RWPE2 (cell line): ENCODE results near the gene ARHGAP31.

ENCODE experiments used
- ATAC-seq: fragments of 200-7000 bp; cut with Tn5 transposase; 3 replicates; pipeline ENCODE4 v1.9.1; 2021; ENCODE audit warnings: low read depth
- DNase-seq: peaks from one replicate; pipeline ENCODE4 v3.0.0-alpha.2; 2020; ENCODE audit warnings: low spot score
- H3K27ac ChIP-seq: fragments of 450-650 bp; 2 replicates; pipeline ENCODE4 v1.5.1; 2017; ENCODE audit warnings: mild to moderate bottlenecking; ENCODE audit not compliant: poor library complexity, severe bottlenecking
- H3K27me3 ChIP-seq: fragments of 250-450 bp; sonication (Bioruptor Pico); 2 replicates; pipeline ENCODE4 v1.5.1; 2021; ENCODE audit warnings: mild to moderate bottlenecking, moderate library complexity; ENCODE audit not compliant: insufficient read depth, poor library complexity, severe bottlenecking
- H3K36me3 ChIP-seq: fragments of 250-450 bp; sonication (Bioruptor Pico); 2 replicates; pipeline ENCODE4 v1.5.1; 2020; ENCODE audit warnings: low read depth, mild to moderate bottlenecking, moderate library complexity
- H3K4me1 ChIP-seq: fragments of 250-450 bp; sonication (Bioruptor Pico); 2 replicates; pipeline ENCODE4 v1.5.1; 2021; ENCODE audit warnings: mild to moderate bottlenecking, moderate library complexity; ENCODE audit not compliant: insufficient read depth, poor library complexity, severe bottlenecking
- H3K4me3 ChIP-seq: fragments of 250-450 bp; sonication (Bioruptor Pico); 2 replicates; pipeline ENCODE4 v1.5.1; 2021; ENCODE audit warnings: mild to moderate bottlenecking, moderate library complexity; ENCODE audit not compliant: severe bottlenecking
- H3K9me3 ChIP-seq: fragments of 250-450 bp; sonication (Bioruptor Pico); 2 replicates; pipeline ENCODE4 v1.5.1; 2021; ENCODE audit warnings: mild to moderate bottlenecking, moderate library complexity; ENCODE audit not compliant: severe bottlenecking
- TF ChIP-seq, protein P1 (sequence below): fragments of 450-650 bp; IDR thresholded peaks from one replicate; pipeline ENCODE4 v1.5.1; 2017; ENCODE audit warnings: mild to moderate bottlenecking, moderate library complexity; ENCODE audit not compliant: poor library complexity, severe bottlenecking

ARHGAP31 gene

DNA sequence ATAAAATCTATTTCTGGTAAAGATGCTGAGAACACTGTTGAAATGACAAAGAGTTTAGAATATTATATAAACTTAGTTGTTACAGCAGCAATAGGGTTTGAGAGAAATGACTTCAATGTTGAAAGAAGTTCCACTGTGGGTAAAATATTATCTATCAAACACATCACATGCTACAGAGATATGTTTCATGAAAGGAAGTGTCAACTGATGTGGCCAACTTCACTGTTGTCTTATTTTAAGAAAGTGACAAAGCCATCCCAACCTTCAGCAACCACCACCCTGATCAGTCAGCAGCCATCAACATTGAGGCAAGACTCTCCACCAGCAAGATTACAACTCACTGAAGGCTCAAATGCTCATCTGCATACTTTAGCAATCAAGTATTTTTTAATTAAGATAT, 149.0 kb downstream of the ARHGAP31 start:
- no peak overlapping the region for H3K4me3 ChIP-seq
- H3K4me1 ChIP-seq: no peaks in the 10 kb centered on the region
- no peaks in the 10 kb centered on the region for H3K27me3 ChIP-seq
- H3K9me3 ChIP-seq: no peaks in the 10 kb centered on the region
- DNase-seq (no peak), ATAC-seq (no peak)
- no peak overlapping the region for H3K27ac ChIP-seq
- H3K36me3 ChIP-seq: peaks cover 90% of the 10 kb centered on the region
- TF ChIP-seq, protein P1, sequence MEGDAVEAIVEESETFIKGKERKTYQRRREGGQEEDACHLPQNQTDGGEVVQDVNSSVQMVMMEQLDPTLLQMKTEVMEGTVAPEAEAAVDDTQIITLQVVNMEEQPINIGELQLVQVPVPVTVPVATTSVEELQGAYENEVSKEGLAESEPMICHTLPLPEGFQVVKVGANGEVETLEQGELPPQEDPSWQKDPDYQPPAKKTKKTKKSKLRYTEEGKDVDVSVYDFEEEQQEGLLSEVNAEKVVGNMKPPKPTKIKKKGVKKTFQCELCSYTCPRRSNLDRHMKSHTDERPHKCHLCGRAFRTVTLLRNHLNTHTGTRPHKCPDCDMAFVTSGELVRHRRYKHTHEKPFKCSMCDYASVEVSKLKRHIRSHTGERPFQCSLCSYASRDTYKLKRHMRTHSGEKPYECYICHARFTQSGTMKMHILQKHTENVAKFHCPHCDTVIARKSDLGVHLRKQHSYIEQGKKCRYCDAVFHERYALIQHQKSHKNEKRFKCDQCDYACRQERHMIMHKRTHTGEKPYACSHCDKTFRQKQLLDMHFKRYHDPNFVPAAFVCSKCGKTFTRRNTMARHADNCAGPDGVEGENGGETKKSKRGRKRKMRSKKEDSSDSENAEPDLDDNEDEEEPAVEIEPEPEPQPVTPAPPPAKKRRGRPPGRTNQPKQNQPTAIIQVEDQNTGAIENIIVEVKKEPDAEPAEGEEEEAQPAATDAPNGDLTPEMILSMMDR: no peak

DNA sequence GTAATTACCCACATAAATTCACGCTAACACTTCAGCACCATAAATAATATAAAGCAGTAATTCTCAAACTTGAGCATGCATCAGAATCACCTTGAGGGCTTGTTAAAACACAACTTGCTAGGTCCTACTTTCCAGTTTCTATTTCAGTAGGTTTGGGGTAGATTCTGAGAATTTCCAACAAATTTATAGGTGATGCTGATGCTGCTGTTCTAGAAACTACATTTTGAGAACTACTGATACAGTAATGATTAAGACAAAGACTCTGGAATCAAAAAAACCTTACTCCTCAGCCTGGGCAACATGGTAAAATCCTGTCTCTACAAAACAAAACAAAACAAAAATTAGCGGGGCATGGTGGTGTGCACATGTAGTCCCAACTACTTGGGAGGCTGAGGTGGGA, 150.4 kb downstream of the ARHGAP31 start:
- Histone ChIP-seq H3K4me1 (no peaks in the 10 kb centered on the region), H3K36me3 (peaks cover 93% of the 10 kb centered on the region), H3K27ac (no peak overlapping the region), H3K9me3 (no peaks in the 10 kb centered on the region), H3K4me3 (no peak overlapping the region), H3K27me3 (no peaks in the 10 kb centered on the region)
- no peak for ATAC-seq
- TF ChIP-seq, protein P1: no peak
- DNase-seq: no peak

DNA sequence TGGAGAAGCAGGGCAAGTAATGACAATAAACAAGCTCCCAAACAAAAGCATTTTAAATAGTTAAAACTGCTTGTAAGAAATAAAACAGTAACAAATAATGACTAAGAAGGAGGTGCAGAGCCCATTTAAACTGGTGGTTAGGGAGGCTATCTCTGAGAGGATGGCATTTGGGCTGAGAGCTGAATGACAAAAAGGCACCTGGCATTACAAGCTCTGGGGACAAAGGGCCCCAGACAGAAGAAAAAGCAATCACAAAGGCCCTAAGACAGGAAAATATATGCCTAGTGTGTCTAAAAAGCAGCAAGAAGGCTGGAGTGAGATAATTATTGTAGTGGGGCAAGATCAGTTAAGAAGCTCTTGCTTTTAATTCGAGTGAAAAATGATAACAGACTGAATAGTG, 159.6 kb downstream of the ARHGAP31 start:
- H3K36me3 ChIP-seq: peaks cover 95% of the 10 kb centered on the region
- ATAC-seq (no peak), DNase-seq (no peak)
- H3K4me3 ChIP-seq: no peak overlapping the region
- TF ChIP-seq, protein P1: no peak
- no peaks in the 10 kb centered on the region for H3K27me3 ChIP-seq
- no peaks in the 10 kb centered on the region for H3K9me3 ChIP-seq
- no peaks in the 10 kb centered on the region for H3K4me1 ChIP-seq
- H3K27ac ChIP-seq: no peak overlapping the region

DNA sequence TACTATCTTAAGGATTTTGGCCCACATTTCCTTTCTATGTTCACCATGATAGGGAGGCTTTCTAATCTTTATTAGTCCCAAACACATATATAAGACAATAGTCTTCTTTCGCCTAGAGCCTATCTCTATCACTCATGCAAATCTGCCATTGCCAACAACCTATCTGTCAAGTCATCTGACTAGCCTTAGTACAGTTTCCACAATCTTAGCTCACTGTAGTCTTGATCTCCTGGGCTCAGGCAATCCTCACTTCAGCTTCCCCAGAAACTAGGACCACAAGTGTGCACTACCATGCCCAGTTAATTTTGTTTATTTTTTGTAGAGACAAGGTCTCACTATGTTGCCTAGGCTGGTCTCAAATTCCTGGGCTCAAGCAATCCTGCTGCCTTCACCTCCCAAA, 162.3 kb downstream of the ARHGAP31 start:
- Histone ChIP-seq H3K4me3 (no peak overlapping the region), H3K27ac (no peak overlapping the region), H3K36me3 (peaks cover 97% of the 10 kb centered on the region), H3K9me3 (no peaks in the 10 kb centered on the region), H3K27me3 (no peaks in the 10 kb centered on the region), H3K4me1 (peaks cover 7% of the 10 kb centered on the region)
- no peak for ATAC-seq
- TF ChIP-seq, protein P1: no peak
- DNase-seq: no peak

DNA sequence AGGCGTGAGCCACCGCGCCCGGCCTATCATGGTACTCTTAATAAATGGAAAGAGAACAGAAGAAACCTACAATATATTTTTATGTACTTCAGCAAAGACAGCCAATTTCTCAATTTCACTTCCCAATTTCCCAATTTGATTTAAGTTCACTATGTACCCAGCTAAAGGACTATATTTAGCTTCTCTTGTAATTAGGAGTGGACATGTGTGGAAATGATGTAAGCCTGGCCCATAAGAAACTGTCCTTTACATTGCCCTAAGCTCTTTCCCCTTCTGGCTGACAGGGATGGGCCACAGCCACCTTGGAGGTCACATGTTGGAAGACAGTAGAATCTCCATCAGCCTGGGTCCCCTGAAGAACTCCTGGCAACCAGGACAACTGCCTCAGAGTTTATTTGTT, 163.1 kb downstream of the ARHGAP31 start:
- no peak for DNase-seq
- TF ChIP-seq, protein P1: no peak
- H3K36me3 ChIP-seq: peaks cover 99% of the 10 kb centered on the region
- H3K4me3 ChIP-seq: no peak overlapping the region
- ATAC-seq: no peak
- peaks cover 15% of the 10 kb centered on the region for H3K4me1 ChIP-seq
- no peaks in the 10 kb centered on the region for H3K9me3 ChIP-seq
- no peaks in the 10 kb centered on the region for H3K27me3 ChIP-seq
- H3K27ac ChIP-seq: no peak overlapping the region
